GM18508 (cell line): ENCODE results near the gene THADA.
"Not testable (repeated sequence)": the region's sequence is repeated elsewhere in the genome, so short reads cannot be mapped to it uniquely, and the experiment has no call there.

Experiments used
- ATAC-seq: cut with Tn5 transposase; IDR thresholded peaks from one replicate; pipeline ENCODE4 v1.9.1; 2021; ENCODE audit warnings: moderate number of reproducible peaks; ENCODE audit not compliant: insufficient read depth, unreplicated experiment

The THADA gene

DNA sequence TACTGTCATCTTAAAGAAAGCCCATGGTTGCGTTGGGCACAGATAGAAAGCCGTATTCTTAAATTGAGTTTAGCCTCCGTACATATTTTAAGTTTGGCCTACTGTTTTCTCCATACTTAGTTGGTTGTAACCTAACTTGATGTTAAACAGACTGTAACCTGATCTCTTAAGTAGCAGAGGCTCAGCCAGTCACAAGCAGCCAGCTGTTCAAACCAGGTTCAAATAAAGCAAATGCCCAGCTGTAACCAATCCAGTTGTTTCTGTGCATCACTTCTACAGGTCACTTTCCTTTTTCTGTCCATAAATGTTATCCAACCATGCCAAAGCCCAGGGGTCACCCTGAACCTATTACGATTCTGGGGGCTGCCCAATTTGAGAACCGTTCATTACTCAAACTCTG is 10.0 kb upstream of the THADA start:
- ATAC-seq: no peak

DNA sequence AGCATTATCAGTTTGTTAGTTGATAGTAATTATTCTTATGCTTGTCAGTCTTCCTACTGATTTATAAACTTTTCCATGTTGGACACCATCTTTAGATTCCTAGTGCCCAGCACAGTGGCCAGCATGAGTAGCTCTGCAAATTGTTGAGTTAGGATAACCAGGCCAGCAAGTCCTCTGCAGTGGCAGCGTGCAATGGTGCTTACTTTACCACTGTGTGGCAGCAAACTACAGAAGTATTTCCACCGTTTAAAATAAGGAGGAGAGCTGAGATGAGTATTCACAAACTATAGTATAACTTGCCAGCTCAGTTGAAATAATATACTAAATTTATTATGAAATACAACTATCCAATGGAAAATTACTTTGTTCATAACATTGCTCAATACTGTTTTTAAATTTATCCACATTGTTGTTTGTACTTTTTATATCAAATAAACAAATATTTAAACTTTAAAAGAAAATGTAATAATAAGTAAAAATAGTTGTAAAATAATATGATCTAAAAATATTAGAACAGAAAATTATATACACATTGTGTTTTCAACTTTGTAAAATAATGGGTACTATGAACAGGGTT is 9.3 kb upstream of the THADA start:
- ATAC-seq: no peak

DNA sequence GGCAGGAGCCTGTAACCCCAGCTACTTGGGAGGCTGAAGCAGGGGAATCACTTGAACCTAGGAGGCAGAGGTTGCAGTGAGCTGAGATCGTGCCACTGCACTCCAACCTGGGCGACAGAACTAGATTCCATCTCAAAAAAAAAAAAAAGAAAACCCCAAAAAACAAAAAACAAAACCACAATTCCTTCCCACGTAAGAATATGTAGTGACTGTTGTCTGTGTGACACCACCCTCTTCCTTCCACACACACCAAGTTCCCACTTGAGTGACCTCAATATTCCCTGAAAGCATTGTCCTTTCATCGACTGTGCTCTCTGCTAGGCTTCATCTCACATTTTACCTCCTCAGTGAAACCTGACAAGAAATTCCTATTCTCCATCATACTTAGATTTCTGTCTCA is 8.8 kb upstream of the THADA start:
- no peak for ATAC-seq

DNA sequence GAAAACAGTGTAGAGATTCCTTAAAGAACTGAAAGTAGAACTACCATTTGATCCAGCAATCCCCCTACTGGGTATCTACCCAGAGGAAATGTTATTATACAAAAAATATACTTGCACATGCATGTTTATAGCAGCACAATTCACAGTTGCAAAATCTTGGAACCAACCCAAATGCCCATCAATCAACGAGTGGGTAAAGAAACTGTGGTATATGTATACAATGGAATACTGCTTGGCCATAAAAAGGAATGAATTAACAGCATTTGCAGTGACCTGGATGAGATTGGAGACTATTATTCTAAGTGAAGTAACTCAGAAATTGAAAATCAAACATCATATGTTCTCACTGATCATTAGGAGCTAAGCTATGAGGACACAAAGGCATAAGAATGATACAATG is 4.8 kb upstream of the THADA start:
- not testable (repeated sequence) for ATAC-seq

DNA sequence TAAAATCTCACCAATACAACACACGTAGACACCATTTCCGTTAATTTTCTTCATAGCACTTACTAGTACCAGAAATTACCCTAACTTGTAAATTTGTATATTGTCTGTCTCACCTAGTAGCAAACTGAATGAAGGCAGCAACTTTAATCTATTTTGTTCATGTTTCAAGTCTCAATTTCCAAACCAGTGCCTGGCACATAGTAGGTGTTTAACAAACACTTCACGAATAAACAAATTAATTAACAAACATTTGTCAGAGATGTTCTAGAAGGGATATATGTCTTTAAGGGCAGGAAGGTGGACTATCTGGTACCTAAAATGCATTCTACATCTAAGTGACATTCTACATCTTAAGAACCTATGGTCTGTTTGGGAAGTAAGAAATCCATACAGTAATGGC is 963 bp downstream of the THADA start:
- no peak for ATAC-seq

DNA sequence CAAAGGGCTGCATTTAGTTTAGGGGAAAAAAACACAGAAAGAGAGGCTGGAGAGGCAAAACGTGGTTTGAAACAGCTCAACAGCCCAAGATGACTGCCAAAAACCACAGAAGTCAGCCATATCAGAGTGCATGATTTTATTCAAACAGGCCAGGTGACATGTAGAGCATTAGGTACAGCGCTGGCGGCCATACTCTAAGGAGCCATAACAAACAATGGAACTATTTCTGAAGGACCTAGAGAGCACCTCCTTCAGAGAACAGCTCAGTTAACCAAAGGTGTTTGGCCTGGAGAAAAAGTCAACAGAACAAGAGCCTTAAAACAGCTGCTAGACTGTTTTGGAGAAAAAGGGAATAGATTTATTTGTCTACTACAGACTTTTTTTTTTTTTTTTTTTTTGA is 2.6 kb downstream of the THADA start:
- ATAC-seq: no peak

DNA sequence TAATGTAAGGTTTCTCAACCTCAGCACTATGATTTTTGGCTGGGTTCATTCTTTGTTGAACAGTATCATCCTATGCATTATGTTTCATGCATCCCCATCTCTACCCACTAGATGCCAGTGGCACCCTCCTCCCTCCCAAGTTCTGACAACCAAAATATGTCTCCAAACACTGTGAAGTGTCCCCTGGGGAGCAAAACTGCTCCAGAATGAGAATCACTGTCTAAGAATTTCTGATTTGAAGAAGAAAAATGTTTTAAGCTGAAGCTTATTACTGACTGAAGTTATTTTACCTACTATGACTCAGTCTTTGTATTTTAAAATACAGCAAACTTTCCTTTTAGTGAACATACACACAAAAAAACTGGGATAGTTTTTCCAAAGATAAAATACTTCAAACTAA is 3.4 kb downstream of the THADA start:
- ATAC-seq: no peak

DNA sequence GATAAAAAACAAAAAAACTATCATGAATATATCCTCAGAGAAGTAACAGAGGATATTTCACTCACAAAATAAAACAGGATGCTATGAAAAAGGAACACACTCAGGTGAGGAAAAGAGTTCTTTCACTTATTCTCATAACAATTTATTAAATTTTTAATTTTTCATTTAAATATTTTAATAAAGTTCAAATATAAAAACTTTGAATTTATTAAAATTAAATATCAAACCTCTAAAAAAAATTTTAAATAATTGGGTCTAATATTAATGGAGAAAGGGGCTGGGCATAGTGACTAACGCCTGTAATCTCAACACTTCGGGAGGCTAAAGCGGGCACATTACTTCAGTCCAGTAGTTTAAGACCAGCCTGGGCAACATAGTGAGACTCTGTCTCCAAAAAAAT is 10.1 kb downstream of the THADA start:
- no peak for ATAC-seq

DNA sequence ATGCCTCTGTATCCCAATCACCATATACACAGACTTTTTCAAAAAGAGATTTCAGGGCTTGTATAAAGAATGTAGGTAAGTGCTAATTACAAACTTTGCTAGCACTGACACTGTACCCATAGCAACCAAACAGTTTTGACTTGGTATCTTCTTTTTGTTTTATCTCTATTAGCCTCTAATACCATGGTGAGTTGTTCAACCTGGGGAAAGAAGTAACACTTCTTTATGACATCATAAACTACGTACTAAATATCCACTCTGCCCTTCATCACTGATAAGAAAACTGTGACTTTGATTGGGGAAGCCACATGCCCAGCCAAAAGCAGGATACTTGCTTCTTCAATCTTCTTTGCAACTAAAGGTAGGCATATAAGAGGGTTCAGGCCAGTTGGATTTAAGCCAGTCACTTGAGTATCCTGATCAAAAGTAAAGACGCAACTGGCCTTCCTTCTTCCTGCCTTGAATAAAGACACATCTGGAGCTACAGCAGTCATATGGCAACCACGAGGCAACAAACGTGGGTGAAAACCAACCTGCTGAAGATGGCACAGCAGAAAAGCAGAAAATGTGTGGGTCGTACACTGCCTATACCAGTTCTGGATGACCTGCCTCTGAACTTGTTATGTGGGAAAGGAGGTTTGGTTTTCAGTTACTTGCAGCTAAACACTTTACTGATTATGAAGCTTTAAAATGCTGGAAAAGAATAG is 16.4 kb downstream of the THADA start:
- no peak for ATAC-seq

DNA sequence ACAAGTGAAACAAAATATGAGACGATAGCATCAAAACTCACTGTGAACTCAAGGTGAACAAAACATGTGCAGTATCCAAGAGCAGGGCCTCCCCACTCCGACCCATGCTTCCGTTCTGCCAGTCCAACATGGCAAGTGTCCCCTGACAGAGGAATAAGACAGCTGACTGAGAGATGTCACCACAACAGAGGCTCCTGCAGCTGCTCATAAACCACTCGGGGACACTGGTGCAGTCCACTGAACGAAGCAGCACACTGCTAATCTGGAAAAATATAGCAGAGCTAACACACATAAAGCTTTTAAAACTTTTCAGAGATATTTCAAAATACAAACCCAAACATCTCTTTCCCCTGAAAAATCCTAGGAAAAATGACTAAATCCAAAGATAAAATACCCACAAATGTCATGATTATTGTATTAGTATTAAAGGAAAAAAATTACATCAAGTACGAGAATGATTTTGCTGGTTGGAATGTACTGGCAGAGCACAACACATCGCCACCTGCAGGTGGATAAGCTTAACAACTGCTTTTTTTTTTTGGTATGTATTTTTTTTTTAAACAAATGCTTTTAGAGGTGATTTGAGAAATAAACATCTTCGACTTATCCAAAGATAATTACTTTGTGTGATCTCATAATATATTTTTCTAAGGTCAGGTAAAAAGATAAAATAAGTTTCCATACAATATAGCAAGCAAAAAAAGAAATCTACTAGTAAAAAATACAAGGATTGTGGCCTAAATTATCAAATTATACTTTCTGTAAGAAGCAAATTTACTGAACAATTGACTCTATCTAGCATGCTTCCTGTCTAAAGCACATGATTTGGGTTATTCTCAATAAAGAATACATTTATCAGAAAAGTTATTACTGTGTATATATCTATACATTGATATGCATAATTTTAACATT is 18.6 kb downstream of the THADA start:
- ATAC-seq: no peak

DNA sequence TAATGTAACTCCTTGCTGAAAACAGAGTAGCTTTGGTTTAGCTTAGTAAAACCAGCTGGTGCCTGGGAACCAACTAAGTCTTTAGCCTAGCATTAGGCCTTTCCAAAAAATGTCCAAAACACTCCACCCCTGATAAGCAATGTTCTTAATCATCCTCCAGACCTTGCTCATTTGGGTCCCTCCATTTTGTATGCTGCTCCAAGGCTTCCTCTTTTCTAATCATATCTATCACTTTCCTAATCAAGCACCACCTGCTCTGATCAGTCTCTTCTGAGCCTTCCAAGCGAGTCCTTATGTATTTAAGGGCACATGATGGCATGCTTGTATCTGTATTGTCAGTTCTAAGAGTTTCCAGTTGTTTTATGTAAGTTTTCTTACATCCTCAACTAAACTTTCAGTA is 23.6 kb downstream of the THADA start:
- ATAC-seq: no peak

DNA sequence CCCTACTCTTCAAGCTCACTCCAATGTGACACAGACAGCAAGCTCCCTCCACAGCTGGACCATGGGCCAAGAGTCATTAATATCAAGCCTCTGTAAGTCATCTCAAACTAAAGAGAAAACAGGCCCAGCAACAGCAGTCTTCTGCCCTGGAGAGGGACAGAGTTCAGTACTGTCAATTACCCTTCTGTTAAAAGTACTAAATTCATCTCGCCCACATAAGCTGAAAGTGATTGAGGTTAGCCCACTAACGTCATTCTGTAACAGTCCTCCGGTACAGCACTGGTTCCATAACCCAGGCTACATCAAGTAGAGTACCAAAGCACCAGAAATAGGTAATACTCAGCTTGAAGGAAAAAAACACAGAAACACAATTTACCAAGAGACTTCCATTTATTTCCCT is 25.9 kb downstream of the THADA start:
- ATAC-seq: no peak

DNA sequence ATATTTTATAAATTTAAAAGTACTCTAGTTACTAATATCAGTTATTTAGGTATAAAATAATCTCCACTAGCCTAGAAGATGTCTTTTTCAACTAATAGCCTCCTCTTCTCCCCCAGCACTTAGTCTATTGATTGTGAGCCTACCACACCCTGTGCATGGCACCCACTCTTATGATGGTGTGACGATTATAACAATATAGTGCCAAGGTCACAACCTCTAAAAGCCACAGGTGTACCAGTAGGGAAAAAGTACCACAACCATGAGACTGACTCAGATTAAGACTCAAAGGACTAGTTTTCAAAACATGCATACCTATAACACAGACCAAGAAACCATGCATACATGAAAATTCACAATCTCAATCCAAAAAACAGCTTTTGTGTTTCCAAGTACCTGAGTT is 27.6 kb downstream of the THADA start:
- ATAC-seq: no peak

DNA sequence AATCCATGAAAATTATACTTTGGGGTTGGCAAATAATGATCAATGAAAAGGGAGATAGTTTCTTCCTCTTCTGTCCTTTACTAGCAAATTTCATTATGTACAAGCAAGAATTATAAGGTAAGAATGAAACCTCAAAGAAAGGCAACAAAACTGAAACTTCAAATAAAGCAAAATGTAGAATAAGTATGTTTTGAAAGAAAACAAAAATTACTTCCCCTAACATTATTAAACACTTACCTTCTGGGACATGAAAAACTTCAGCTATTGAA is 29.4 kb downstream of the THADA start:
- no peak for ATAC-seq

DNA sequence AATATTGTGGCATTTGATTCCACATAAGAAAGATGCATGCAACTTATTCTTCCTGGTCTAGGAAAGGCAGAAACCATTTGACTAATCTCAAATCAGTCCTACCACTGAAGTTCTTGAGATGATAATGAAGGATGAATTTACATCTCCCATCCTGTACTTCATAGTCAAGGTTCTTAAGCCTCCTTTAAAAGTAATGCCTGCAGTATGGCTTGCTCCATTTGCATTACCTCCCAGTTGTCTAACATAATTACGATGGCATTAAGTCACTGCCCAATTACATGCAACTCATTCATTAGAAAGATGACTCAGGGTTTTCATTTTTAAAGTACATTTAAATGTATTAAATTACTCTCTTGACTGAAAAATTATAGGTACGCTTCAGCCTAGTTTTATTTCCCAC is 32.2 kb downstream of the THADA start:
- no peak for ATAC-seq

DNA sequence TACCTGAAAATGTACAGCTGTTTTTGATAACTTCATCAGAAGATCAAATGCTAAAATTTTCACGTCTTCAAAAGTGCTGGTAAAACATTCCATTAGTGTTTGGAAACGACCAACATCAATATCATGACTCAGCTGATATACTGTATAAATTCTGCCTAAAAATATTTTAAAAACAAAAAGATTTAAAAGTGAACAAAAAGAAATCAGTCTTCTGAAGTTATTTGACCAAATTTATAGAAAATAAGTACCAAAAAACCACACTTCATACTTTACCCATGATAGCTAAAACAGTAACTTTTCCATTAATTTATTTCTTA is 35.6 kb downstream of the THADA start:
- ATAC-seq: no peak

DNA sequence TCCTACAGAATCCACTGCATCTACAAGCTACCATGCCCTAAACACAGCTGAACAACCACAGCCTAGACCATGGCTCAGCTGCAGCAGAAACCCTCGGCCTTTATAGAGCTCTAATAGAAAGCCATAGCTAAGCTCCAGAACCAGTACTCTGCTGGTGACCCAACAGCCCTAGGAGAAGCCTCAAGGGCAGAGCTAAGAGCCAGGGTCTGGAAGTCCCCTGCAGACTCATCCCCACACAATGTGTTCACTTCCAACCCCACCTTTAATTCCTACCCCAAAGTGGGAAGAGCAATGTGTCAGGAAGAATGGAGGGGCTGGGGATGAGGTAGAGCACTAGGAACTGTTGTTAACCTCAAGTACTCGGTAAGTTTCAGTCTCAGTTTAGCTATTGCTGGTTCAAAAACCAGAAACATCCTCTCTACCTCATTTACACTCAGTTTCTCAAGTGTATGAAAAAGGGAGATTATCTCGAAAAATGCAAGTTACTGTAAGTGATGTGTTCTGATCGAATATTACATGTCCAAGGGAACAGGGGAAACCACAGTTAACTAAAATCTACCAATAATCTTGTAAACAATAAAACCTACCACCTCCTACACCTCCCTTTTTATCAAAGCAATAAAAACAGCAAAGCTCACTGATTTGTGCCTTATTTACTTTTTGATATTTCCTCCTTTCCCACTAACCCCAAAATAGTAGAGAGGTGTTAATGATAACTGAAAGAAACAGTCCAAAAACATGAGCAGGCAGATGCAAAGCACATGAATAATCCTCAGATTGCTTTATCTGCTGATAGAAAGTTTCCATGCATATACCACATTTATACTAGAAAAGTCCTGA is 36.2 kb downstream of the THADA start:
- ATAC-seq: no peak

DNA sequence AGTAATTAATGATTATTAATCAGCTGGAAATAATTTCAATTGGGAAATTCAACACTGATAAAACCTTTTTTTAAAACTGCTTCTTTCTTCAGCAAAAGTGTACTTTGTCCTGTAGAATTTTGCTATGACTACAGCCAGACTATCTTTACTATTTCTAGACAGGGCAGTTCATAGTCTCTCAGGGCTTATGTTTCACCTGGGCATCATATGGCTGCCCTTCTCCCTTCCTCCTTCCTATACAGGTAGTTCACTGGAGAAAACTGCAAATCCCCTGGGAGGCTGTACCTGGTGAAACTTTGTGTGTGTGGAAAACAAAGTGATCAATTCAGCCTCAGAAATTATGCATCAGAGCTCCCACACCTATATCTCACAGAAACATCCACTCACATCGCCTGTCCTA is 38.6 kb downstream of the THADA start:
- no peak for ATAC-seq

DNA sequence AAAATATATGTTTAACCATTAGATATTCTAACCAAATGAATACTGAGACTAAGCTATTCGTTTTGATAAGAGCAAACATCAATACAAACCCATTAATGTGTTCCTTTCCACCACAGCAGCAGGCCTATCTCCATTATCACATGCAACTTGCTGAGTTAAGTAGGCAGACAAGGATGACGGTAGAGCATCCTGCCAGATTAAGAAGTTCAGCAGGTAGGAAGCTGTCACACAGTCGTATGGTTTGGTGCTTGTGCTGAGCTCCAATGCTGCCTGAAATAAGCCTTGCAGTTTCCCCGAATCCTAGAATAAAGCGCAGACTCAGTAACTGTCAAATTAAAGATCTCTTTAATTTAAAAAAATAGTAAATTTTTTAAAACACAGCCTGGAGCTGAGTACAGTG is 39.6 kb downstream of the THADA start:
- ATAC-seq: no peak

DNA sequence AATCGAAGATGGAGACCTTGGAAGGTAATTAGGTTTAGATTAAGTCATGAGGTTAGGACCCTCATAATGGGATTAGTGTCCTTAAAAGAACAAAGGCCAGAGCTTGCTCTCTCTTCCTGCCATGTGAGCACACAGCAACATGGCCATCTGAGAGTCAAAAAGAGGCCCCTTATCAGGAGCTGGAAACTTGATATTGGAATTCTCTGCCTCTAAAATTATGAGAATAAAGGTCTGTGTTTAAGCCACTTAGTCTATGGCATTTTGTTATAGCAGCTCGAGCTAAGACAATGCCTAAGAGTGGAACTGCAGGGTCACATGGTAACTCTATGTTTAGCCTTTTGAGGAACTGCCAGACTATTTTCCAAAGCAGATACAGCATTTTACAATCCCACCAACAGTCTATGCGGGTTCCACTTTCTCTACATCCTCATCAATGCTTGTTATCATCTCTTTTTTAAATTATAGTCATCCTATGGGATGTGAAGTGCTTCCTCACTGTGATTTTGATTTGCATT is 42.4 kb downstream of the THADA start:
- ATAC-seq: no peak

DNA sequence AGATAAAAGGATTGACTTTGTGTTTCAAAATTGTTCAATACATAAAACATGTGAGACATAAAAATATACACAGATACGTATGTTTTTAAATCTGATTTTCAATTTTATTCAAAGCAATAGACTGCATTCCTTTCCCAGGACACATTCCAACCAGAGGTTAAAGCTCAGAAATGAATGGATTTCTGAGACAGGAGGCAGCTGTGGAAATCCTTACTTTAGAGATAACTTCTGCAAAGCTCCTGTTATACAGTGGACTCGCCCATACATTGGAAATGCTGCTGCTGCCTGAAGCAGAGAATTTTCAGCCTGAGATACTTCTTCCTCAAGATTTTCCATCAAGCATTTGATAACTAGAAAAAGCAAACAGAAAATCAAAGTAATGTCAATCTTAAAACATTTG is 43.8 kb downstream of the THADA start:
- no peak for ATAC-seq
